Activated T-cell treated with anti-CD3 and anti-CD28 coated beads, Interleukin-2, amount 50 U/mL, for 72 hours (primary cell): ENCODE results near the gene WNT11. TPM values are rescaled to one million over a fixed set of nuclear protein-coding genes. Genes with fewer than 3 reads are reported as not detected.

ENCODE experiments used
- ATAC-seq, 2 donors: fragments of 150-1000 bp; cut with Tn5 transposase; replicated peaks in 1 of 2; 2 replicates each; pipeline ENCODE4 v1.10.0; 2021; ENCODE audit warnings: moderate library complexity in 2 of 2, mild to moderate bottlenecking in 1 of 2
- DNase-seq, 2 donors: peaks; one replicate each; pipeline ENCODE4 v3.0.0; 2021 to 2022; ENCODE audit warnings: mixed read lengths in 1 of 2
- H3K27ac Mint-ChIP-seq: one replicate; pipeline ENCODE4 v1.8.0; 2022; ENCODE audit warnings: mild to moderate bottlenecking, moderate library complexity, mixed read lengths
- H3K27me3 Mint-ChIP-seq: one replicate; pipeline ENCODE4 v1.8.0; 2022; ENCODE audit warnings: low read depth, mixed read lengths
- H3K36me3 Mint-ChIP-seq, 2 donors: one replicate each; pipeline ENCODE4 v1.8.0; 2022; ENCODE audit warnings: mixed read lengths in 2 of 2, mild to moderate bottlenecking in 1 of 2; ENCODE audit not compliant: insufficient read depth in 2 of 2
- H3K4me1 Mint-ChIP-seq: one replicate; pipeline ENCODE4 v1.8.0; 2022; ENCODE audit warnings: low read depth, mixed read lengths
- H3K4me3 Mint-ChIP-seq, 2 donors: one replicate each; pipeline ENCODE4 v1.8.0; 2022; ENCODE audit warnings: mild to moderate bottlenecking in 2 of 2, mixed read lengths in 2 of 2, moderate library complexity in 2 of 2
- H3K9me3 Mint-ChIP-seq, 2 donors: one replicate each; pipeline ENCODE4 v1.8.0; 2022; ENCODE audit warnings: mixed read lengths in 2 of 2
- total RNA-seq, 2 donors: library from RNA; stranded (reverse); gene quantifications; one replicate each; pipeline ENCODE4 v1.2.3, GENCODE V29; 2022

Gene WNT11
- total RNA-seq, 2 donors from 2014 or later: 0.12 to 0.16 TPM

DNA sequence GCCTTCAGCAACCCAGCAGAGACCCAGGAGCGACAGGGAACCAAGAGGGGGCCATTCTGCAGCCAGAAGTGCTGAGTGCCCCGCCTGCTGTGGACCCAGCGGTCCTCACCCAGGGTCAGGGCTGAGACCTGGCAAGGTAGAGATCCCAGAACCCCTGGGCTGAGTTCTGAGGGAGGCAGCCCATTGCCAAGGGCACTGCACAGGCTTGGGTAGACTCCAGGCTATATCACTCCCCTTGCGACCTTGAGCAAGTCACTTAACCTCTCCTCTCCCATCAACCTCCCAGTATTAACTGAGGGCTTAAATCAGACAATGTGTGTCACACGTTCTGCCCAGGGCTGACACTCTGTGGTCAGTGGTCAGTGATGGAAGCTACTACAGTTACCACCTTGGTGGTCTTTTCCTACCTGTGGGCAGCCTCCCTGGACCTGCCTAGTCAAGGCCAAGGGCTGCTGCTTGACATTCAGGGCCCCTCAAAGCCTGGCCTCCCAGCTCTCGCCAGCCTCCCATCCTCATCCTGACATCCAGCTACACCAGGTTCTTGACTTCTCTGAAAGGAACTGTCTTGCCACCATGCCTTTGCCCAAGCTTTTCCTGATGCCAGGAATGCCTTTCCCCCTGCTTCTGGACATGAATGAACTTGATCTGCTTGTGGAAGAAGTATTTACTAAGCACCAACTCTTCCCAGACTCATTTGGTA lies 8.2 kb downstream of the WNT11 start:
- H3K36me3 Mint-ChIP-seq: no peaks in the 10 kb centered on the region
- no peaks in the 10 kb centered on the region for H3K27me3 Mint-ChIP-seq
- H3K9me3 Mint-ChIP-seq: no peaks in the 10 kb centered on the region
- DNase-seq (no peak), ATAC-seq (no peak)
- no peaks in the 10 kb centered on the region for H3K4me1 Mint-ChIP-seq
- no peak overlapping the region for H3K4me3 Mint-ChIP-seq
- H3K27ac Mint-ChIP-seq: no peak overlapping the region

DNA sequence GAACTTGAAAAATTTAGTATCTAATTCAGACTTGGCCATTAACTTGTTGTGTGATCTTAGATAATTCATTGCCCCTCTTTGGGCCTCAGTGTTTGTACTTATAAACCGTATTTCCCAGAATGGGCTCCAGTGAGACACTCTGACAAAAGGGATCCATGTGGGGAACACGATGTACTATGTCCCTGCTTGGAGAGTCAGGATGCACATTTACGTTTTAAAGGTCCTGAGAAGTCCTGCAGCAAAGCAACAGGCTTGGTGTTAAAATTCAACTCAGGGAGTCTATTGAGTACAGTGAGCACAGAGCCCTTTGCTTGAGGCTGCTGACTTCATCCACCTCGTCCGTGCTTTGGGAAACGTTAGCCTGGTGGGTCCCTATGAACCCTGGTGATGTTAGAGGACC lies 9.0 kb downstream of the WNT11 start:
- Mint-ChIP-seq H3K36me3 (no peaks in the 10 kb centered on the region), H3K4me1 (no peaks in the 10 kb centered on the region), H3K27ac (no peak overlapping the region), H3K27me3 (no peaks in the 10 kb centered on the region), H3K9me3 (no peaks in the 10 kb centered on the region), H3K4me3 (no peak overlapping the region)
- ATAC-seq (no peak), DNase-seq (no peak)

DNA sequence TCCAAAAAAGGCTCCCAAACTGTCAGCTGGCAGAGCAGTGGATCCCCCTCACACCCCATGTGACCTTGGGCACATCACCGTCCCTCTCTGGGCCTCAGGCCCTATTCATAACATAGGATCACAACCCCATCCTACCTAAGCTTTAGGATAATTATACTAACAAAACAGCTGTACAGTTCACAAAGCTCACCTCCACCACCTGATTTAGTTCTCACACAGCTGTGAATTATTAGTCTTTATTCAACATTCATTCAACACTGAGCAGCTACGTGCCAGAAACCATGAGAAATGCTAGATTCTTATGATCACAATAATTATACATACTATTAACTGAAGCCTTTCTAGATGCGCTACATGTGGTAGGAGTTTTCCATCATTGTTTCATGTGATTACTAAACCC lies 9.5 kb downstream of the WNT11 start:
- no peak for DNase-seq
- Mint-ChIP-seq H3K36me3 (no peaks in the 10 kb centered on the region), H3K4me1 (no peaks in the 10 kb centered on the region), H3K4me3 (no peak overlapping the region), H3K27me3 (no peaks in the 10 kb centered on the region), H3K9me3 (no peaks in the 10 kb centered on the region), H3K27ac (no peak overlapping the region)
- ATAC-seq: no peak

DNA sequence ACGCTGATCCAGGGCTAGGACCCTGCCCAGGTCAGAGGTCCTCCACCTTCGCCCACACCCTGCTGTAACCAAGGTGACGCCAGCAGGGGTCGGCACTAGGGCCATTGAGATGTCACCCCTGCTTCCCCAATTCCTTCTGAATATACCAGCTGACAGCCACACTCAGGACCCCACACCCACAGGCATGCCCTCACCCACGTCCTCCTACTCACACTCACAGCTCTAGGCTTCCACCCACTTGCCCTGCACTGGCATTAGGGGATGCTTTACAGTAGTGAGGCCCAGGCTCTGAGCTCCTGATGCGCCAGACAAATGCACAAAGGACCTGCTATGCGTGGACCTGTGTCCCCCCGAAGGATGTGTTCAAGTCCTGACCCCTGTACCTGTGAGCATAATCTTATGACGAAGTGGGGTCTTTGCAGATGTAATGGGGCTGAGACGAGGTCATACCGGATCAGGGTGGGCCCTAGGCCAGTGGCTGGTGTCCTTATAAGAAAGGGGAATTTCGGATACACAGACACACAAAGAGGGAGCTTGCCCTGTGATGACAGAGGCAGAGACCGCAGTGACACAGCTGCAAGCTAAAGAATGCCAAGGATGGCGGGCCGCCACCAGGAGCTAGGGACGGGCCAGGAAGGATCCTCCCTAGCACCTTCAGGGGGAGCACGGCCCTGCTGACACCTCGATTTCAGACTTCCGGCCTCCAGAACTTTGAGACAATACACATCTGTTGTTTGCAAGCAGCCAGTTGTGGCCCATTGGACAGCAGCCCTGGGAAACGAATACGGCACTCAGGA lies 11.2 kb downstream of the WNT11 start:
- no peak for ATAC-seq
- Mint-ChIP-seq H3K9me3 (no peaks in the 10 kb centered on the region), H3K27me3 (no peaks in the 10 kb centered on the region), H3K4me3 (no peak overlapping the region), H3K27ac (no peak overlapping the region), H3K36me3 (no peaks in the 10 kb centered on the region), H3K4me1 (no peaks in the 10 kb centered on the region)
- DNase-seq: no peak

DNA sequence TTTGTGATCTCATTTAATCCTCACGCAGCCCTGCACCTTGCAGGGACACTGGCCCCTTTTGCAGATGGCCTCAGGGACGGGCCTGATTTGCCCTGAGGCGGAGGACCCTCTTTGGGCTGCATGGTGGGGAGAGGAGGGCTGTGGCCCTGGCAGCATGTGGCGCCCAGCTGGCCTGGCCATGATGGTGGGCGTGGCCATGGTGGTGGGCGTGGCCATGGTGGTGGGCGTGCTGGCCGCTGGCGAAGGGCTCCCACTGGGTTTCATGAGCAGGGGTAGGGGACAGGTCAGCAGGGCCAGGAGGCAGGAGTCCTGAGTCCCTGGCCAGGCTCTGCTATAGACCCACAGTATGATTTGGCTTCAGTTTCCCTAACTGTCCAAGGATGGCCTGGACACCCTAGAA lies 13.1 kb downstream of the WNT11 start:
- Mint-ChIP-seq H3K27ac (no peak overlapping the region), H3K4me1 (no peaks in the 10 kb centered on the region), H3K36me3 (no peaks in the 10 kb centered on the region), H3K9me3 (no peaks in the 10 kb centered on the region), H3K27me3 (no peaks in the 10 kb centered on the region), H3K4me3 (no peak overlapping the region)
- DNase-seq (no peak), ATAC-seq (no peak)

DNA sequence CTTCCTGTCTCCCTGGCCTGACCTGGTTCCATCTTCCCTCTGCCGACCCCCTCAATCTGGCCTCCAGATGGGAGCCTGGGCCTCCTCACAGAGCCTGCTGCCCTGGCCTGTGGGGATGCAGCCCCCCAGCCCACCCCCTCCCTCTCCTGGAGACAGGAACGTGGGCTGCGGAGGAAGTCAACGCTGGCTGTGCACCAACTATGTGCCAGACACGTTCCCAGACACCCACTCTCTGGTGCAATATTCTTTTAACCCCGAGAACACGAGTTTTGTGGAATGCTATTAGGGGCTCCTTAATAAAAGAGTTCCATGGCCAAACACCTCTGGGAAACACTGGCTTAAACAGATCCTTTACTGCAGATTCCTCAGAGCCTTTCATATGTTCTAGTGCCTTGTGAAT lies 15.9 kb downstream of the WNT11 start:
- no peak overlapping the region for H3K4me3 Mint-ChIP-seq

DNA sequence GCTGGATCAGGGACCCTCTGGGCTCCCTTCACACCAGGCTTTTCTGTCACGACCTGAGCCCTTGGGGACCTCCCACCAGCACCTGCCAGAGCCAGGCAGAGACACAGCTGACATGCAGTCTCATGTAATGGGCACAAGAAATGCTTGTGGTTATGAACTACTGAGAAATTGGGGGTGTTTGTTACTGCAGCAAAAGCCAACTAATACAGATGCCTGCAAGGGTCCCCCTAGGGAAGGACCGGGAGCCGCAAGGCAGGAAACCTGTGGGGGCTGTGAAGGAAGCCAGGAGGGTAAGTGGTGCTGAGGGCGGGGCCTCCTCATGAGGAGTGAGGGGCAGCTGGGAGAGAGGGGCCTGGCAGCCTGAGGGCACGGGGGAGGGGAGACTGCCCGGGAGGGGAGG lies 16.6 kb downstream of the WNT11 start:
- H3K4me3 Mint-ChIP-seq: no peak overlapping the region
- no peak for DNase-seq
- no peak overlapping the region for H3K27ac Mint-ChIP-seq
- no peaks in the 10 kb centered on the region for H3K9me3 Mint-ChIP-seq
- no peaks in the 10 kb centered on the region for H3K36me3 Mint-ChIP-seq
- H3K27me3 Mint-ChIP-seq: no peaks in the 10 kb centered on the region
- ATAC-seq: no peak
- H3K4me1 Mint-ChIP-seq: peaks cover 5% of the 10 kb centered on the region

More for the DNA sequence above, 15.9 kb downstream of the WNT11 start:
- Mint-ChIP-seq H3K27ac (no peak overlapping the region), H3K4me1 (peaks cover under 1% of the 10 kb centered on the region), H3K9me3 (no peaks in the 10 kb centered on the region), H3K27me3 (no peaks in the 10 kb centered on the region), H3K36me3 (no peaks in the 10 kb centered on the region)
- ATAC-seq: no peak
- no peak for DNase-seq

DNA sequence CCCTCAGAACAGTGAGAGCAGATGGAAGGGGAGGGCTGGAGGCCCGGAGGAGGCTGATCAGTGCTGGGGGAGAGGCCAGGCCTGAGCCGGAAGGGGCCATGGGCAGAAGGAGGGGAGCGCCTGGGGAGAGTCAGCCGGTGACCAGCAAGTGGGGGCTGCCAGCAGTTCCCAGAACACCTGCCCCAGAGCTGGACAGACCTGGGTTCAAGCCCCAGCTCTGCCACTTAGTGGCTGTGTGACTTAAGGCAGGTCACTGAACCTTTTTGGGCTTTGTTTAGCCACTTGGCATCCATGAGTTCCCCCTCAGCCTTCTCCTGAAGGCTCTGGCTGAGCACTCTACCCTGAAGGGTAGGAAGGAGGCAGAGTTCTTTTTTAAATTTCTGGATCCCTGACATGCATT lies 17.4 kb downstream of the WNT11 start:
- Mint-ChIP-seq H3K36me3 (no peaks in the 10 kb centered on the region), H3K4me3 (no peak overlapping the region), H3K27me3 (no peaks in the 10 kb centered on the region), H3K4me1 (peaks cover 5% of the 10 kb centered on the region), H3K27ac (no peak overlapping the region), H3K9me3 (no peaks in the 10 kb centered on the region)
- DNase-seq: no peak
- ATAC-seq: no peak

DNA sequence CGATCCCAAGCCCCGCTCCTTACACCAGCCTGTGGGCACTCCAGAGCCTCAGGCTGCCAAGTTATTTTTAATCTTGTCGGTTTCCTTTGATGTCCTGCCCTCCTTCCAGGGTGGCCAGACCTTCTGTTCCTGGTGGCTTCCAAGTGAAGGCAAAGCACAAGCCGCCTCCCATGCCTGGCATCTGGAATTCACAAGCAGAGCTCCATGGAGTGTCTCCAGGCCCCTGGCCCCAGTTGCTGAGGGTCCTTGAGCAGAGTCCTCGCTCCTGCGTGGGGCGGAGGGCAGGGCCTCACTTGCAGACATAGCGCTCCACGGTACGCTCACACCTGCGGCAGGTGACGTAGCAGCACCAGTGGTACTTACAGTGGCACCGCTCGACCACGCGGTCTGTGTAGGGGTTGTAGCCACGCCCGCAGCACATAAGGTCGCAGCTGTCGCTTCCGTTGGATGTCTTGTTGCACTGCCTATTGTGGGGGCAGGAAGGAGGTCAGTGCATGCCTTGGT lies 19.5 kb downstream of the WNT11 start:
- Mint-ChIP-seq H3K27me3 (no peaks in the 10 kb centered on the region), H3K36me3 (no peaks in the 10 kb centered on the region), H3K27ac (no peak overlapping the region), H3K4me3 (no peak overlapping the region), H3K4me1 (peaks cover 5% of the 10 kb centered on the region), H3K9me3 (no peaks in the 10 kb centered on the region)
- DNase-seq: no peak
- no peak for ATAC-seq

DNA sequence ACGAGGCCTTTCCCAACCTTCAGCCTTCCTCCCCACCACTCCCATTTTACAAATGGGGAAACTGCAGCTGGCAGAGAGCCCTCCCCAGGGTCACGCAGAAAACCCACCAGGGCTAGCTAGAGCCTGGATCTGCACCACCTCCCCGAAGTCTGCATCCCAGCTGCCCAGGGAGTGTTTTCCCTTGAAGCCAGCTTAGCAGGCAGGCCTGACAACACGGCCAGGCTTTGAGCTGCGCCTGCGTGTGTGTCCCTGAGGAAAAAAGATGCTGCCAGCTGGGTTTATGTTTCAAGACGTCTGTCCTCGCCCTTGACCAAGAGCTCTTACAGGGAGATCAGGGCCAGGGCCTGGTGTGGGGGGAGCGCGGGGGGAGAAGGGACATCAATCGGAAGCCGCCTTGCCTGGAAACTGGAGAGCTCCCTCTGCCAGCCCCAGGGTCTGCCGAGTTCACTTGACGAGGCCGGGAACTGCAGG lies 20.3 kb downstream of the WNT11 start:
- no peak overlapping the region for H3K27ac Mint-ChIP-seq
- no peaks in the 10 kb centered on the region for H3K27me3 Mint-ChIP-seq
- peaks cover 5% of the 10 kb centered on the region for H3K4me1 Mint-ChIP-seq
- ATAC-seq: no peak
- no peak for DNase-seq
- no peak overlapping the region for H3K4me3 Mint-ChIP-seq
- H3K9me3 Mint-ChIP-seq: no peaks in the 10 kb centered on the region
- H3K36me3 Mint-ChIP-seq: no peaks in the 10 kb centered on the region

DNA sequence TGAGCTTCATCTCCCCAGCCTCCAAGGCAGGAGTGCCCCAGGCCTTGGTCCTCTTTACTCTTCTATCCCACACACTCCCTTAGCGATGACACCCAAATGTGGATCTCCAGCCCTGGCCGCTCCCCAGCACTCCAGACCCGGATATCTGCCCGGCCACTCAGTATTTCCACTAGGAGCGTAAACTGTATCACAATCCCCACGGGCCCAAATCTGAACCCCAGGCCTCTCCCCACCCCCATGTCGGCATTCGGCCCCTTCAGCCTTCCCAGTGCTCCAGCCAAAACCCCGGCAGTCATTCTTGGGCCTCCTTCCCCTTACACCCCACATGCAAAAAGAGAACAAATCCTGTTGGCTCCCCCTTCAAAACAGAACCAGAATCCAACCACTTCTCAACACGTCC lies 20.8 kb downstream of the WNT11 start:
- no peaks in the 10 kb centered on the region for H3K9me3 Mint-ChIP-seq
- H3K27ac Mint-ChIP-seq: no peak overlapping the region
- no peak for ATAC-seq
- no peak overlapping the region for H3K4me3 Mint-ChIP-seq
- no peaks in the 10 kb centered on the region for H3K27me3 Mint-ChIP-seq
- DNase-seq: no peak
- peaks cover 5% of the 10 kb centered on the region for H3K4me1 Mint-ChIP-seq
- H3K36me3 Mint-ChIP-seq: no peaks in the 10 kb centered on the region

DNA sequence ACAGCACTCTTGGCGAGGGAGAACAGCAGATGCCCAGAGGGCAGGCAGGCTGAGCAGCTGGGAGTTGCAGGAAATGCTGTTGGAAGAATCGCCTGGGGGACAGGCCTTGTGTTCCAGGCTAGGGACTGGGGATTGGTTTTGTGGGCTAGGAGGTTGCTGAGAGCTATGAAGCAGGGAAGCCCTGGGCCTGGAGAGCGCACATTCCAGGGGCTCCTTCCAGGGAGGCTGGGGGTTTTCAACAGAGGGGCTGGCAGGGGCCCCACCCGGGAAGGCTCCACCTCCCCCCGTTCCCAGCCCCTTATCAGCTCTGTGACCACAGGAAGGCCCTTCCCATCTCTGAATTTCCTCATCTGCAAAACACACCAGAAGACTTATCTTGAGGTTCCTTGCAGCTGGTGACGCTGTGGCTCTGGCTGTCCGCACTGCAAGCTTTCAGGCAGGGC lies 21.7 kb downstream of the WNT11 start:
- H3K27me3 Mint-ChIP-seq: no peaks in the 10 kb centered on the region
- peaks cover 5% of the 10 kb centered on the region for H3K4me1 Mint-ChIP-seq

DNA sequence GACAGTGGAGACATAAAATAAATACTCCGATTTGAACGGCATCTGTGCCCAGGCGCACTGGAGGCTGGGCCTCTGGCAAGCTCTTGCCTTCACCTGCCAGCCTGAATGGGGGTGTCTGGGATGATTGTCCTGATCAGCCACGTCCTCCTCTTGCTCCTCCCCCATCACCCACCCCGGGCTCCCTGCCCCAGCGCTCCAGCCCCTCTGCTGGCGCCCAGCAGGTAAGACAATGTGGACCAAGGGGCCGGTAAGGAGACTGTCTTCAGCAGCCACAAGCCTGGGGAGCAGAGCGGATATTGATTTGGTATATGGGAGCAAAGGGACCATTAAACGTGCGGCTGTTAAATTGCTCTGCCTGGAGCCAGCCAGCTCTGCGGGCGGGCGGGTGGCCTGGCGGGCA lies 24.9 kb downstream of the WNT11 start:
- Mint-ChIP-seq H3K9me3 (no peaks in the 10 kb centered on the region), H3K36me3 (no peaks in the 10 kb centered on the region), H3K27ac (no peak overlapping the region), H3K27me3 (no peaks in the 10 kb centered on the region), H3K4me1 (peaks cover 5% of the 10 kb centered on the region), H3K4me3 (no peak overlapping the region)
- ATAC-seq (no peak), DNase-seq (no peak)

More for the DNA sequence above, 21.7 kb downstream of the WNT11 start:
- H3K27ac Mint-ChIP-seq: no peak overlapping the region
- ATAC-seq (no peak), DNase-seq (no peak)
- no peak overlapping the region for H3K4me3 Mint-ChIP-seq
- H3K36me3 Mint-ChIP-seq: no peaks in the 10 kb centered on the region
- no peaks in the 10 kb centered on the region for H3K9me3 Mint-ChIP-seq
